Measurements from ENCODE around the gene NCOA1.
"Not testable (repeated sequence)": the region's sequence is repeated elsewhere in the genome, so short reads cannot be mapped to it uniquely, and the experiment has no call there.

Gene NCOA1

GRCh38 chr2:24659862-24660261 lies 168.8 kb downstream of the NCOA1 start:
- DNase-seq (ENCODE audit: low spot score): no peak
- in situ Hi-C loops (cut with MboI; ENCODE audit: low sequenced_read_pairs, unreplicated experiment): no loop called here
- no peak for TF ChIP-seq CTCF (IDR thresholded peaks at IDR 0.05; ENCODE audit: borderline replicate concordance, control extremely low read depth, extremely low read depth, insufficient read depth, missing control alignments)

GRCh38 chr2:24667542-24667941 lies 176.5 kb downstream of the NCOA1 start:
- no peak for DNase-seq (ENCODE audit: low spot score)
- no peak for TF ChIP-seq CTCF (IDR thresholded peaks at IDR 0.05; ENCODE audit: borderline replicate concordance, control extremely low read depth, extremely low read depth, insufficient read depth, missing control alignments)
- in situ Hi-C loops (cut with MboI; ENCODE audit: low sequenced_read_pairs, unreplicated experiment): no loop called here

GRCh38 chr2:24671230-24671629 lies 180.2 kb downstream of the NCOA1 start:
- TF ChIP-seq CTCF (IDR thresholded peaks at IDR 0.05; ENCODE audit: borderline replicate concordance, control extremely low read depth, extremely low read depth, insufficient read depth, missing control alignments): no peak
- DNase-seq (ENCODE audit: low spot score): no peak
- in situ Hi-C loops (cut with MboI; ENCODE audit: low sequenced_read_pairs, unreplicated experiment): no loop called here

GRCh38 chr2:24672589-24672988 lies 181.5 kb downstream of the NCOA1 start:
- no peak for TF ChIP-seq CTCF (IDR thresholded peaks at IDR 0.05; ENCODE audit: borderline replicate concordance, control extremely low read depth, extremely low read depth, insufficient read depth, missing control alignments)
- in situ Hi-C loops (cut with MboI; ENCODE audit: low sequenced_read_pairs, unreplicated experiment): no loop called here
- DNase-seq (ENCODE audit: low spot score): no peak

GRCh38 chr2:24675338-24675737 lies 184.3 kb downstream of the NCOA1 start:
- in situ Hi-C loops (cut with MboI; ENCODE audit: low sequenced_read_pairs, unreplicated experiment): no loop called here
- TF ChIP-seq CTCF (IDR thresholded peaks at IDR 0.05; ENCODE audit: borderline replicate concordance, control extremely low read depth, extremely low read depth, insufficient read depth, missing control alignments): no peak
- DNase-seq (ENCODE audit: low spot score): no peak

- in situ Hi-C loops (cut with MboI; ENCODE audit: low sequenced_read_pairs, unreplicated experiment): no loop called here
- no peak for TF ChIP-seq CTCF (IDR thresholded peaks at IDR 0.05; ENCODE audit: borderline replicate concordance, control extremely low read depth, extremely low read depth, insufficient read depth, missing control alignments)
These were observed 185.4 kb downstream of the NCOA1 start for GRCh38 chr2:24676493-24676892.

GRCh38 chr2:24678066-24678465 lies 187.0 kb downstream of the NCOA1 start:
- not testable (repeated sequence) for DNase-seq (ENCODE audit: low spot score)

More at GRCh38 chr2:24676493-24676892, 185.4 kb downstream of the NCOA1 start:
- no peak for DNase-seq (ENCODE audit: low spot score)

More at GRCh38 chr2:24678066-24678465, 187.0 kb downstream of the NCOA1 start:
- in situ Hi-C loops (cut with MboI; ENCODE audit: low sequenced_read_pairs, unreplicated experiment): not testable (repeated sequence)

Data from GM13976 (cell line).